ENCODE measurements around the gene PRSS2. TPM values are rescaled to one million over a fixed set of nuclear protein-coding genes. Genes with fewer than 3 reads are reported as not detected.
A peak's percentile ranks its signal among the peaks of the same experiment; 100 is the strongest.
"Not testable (repeated sequence)": the region's sequence is repeated elsewhere in the genome, so short reads cannot be mapped to it uniquely, and the experiment has no call there.

Gene PRSS2
- total RNA-seq, 1 donor from 2014 or later, result not detected

DNA sequence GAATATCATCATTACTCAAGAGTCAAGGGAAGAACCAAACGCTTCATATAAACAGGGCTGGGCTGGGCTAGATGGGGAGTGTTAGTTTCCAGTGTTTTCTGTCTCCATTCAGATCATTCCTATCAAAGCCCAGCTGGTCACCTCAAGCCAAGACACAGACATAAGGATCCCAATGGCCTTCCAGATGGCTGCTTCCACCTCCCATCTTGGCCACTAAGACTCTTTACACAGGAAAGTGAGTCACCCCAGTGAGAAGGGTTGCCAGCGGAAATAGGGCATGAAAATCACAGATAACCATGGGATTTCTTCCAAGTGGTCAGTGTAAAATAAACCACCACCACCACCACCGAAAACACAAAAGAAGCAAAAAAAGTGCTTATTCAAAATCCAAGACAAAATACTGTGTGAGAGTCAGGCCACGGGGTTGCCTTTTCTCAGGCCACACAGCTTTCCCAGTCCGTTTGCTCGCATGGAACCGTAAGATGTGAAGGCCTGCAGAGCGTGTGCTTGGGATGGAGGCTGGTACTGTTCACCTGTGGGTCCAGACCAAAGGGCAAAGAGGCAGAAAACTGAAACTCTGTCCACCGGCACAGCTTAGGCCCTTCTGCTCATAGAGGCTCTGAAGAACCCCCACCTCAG, 5.6 kb downstream of the PRSS2 start:
- Histone ChIP-seq H3K79me2 (ENCODE audit: insufficient read depth, low read length) (no peaks in the 10 kb centered on the region), H3K27me3 (ENCODE audit: insufficient read depth, low read length) (peaks cover 6% of the 10 kb centered on the region), H3K27ac (ENCODE audit: low read depth, low read length) (peak overlapping the region; percentile 59), H3K36me3 (ENCODE audit: insufficient read depth, low read length) (no peaks in the 10 kb centered on the region), H3K4me3 (ENCODE audit: insufficient read depth, low read depth, low read length) (no peak overlapping the region), H4K20me1 (ENCODE audit: insufficient read depth, low read length) (no peaks in the 10 kb centered on the region), H2AFZ (ENCODE audit: low read depth, low read length) (no peak overlapping the region), H3K4me2 (ENCODE audit: low read length) (peak overlapping the region; percentile 66), H3K9ac (ENCODE audit: low read length) (peak overlapping the region; percentile 42), H3K9me3 (ENCODE audit: insufficient read depth, low read depth, low read length) (no peaks in the 10 kb centered on the region), H3K4me1 (ENCODE audit: insufficient read depth, low read length) (peaks cover 12% of the 10 kb centered on the region)
- Mint-ChIP-seq H3K4me3 (ENCODE audit: unreplicated experiment) (no peak overlapping the region), H3K4me1 (ENCODE audit: low read depth, unreplicated experiment) (peaks cover 1% of the 10 kb centered on the region), H3K9me3 (ENCODE audit: unreplicated experiment) (no peaks in the 10 kb centered on the region), H3K27me3 (ENCODE audit: low read depth, unreplicated experiment) (peaks cover 37% of the 10 kb centered on the region), H3K36me3 (ENCODE audit: low read depth, unreplicated experiment) (peaks cover 7% of the 10 kb centered on the region), H3K27ac (ENCODE audit: unreplicated experiment) (no peak overlapping the region)
- TF ChIP-seq, protein P1, sequence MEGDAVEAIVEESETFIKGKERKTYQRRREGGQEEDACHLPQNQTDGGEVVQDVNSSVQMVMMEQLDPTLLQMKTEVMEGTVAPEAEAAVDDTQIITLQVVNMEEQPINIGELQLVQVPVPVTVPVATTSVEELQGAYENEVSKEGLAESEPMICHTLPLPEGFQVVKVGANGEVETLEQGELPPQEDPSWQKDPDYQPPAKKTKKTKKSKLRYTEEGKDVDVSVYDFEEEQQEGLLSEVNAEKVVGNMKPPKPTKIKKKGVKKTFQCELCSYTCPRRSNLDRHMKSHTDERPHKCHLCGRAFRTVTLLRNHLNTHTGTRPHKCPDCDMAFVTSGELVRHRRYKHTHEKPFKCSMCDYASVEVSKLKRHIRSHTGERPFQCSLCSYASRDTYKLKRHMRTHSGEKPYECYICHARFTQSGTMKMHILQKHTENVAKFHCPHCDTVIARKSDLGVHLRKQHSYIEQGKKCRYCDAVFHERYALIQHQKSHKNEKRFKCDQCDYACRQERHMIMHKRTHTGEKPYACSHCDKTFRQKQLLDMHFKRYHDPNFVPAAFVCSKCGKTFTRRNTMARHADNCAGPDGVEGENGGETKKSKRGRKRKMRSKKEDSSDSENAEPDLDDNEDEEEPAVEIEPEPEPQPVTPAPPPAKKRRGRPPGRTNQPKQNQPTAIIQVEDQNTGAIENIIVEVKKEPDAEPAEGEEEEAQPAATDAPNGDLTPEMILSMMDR (IDR thresholded peaks at IDR 0.05; ENCODE audit: insufficient read depth, low read depth, low read length), result no peak
- no peak for FAIRE-seq
- DNase-seq (ENCODE audit: low read depth), result peak; percentile 91

DNA sequence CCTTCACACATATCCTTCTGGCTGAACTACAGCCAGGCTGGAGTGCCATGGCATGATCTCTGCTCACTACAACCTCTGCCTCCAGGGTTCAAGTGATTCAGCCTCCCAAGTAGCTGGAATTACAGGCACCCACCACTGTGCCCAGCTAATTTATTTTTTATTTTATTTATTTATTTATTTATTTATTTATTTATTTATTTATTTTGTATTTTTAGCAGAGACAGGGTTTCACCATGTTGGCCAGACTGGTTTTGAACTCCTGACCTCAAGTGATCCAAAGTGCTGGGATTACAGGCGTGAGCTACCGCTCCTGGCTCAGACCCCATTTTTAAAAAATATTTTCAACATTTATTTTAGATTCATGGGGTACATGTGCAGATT, 6.1 kb downstream of the PRSS2 start:
- H3K27me3 Mint-ChIP-seq (ENCODE audit: low read depth, unreplicated experiment), result peaks cover 34% of the 10 kb centered on the region
- H3K4me1 ChIP-seq (ENCODE audit: insufficient read depth, low read length), result peaks cover 12% of the 10 kb centered on the region
- not testable (repeated sequence) for H3K9me3 Mint-ChIP-seq (ENCODE audit: unreplicated experiment); H3K4me3 Mint-ChIP-seq (ENCODE audit: unreplicated experiment); H3K36me3 ChIP-seq (ENCODE audit: insufficient read depth, low read length); H3K4me1 Mint-ChIP-seq (ENCODE audit: low read depth, unreplicated experiment); H2AFZ ChIP-seq (ENCODE audit: low read depth, low read length); FAIRE-seq; H3K79me2 ChIP-seq (ENCODE audit: insufficient read depth, low read length); H4K20me1 ChIP-seq (ENCODE audit: insufficient read depth, low read length); H3K27me3 ChIP-seq (ENCODE audit: insufficient read depth, low read length); DNase-seq (ENCODE audit: low read depth); H3K4me3 ChIP-seq (ENCODE audit: insufficient read depth, low read depth, low read length); H3K36me3 Mint-ChIP-seq (ENCODE audit: low read depth, unreplicated experiment); H3K27ac Mint-ChIP-seq (ENCODE audit: unreplicated experiment); H3K9me3 ChIP-seq (ENCODE audit: insufficient read depth, low read depth, low read length)
- H3K9ac ChIP-seq (ENCODE audit: low read length), result peak overlapping the region; percentile 42
- H3K4me2 ChIP-seq (ENCODE audit: low read length), result peak overlapping the region; percentile 66
- peak overlapping the region; percentile 59 for H3K27ac ChIP-seq (ENCODE audit: low read depth, low read length)

DNA sequence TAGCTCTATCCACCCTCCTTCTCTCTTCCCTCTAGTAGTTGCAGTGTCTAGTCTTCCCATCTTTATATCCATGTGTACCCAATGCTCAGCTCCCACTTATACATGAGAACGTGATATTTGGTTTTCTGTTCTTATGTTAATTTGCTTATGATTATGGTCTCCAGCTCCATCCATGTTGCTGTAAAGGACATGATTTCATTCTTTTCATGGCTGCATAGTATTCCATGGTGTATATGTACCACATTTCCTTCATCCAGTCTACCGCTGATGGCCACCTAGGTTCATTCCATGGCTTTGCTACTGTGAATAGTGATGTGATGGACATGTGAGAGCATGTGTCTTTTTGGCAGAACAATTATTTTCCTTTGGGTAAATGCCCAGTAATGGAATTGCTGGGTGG, 6.5 kb downstream of the PRSS2 start:
- no peaks in the 10 kb centered on the region for H3K79me2 ChIP-seq (ENCODE audit: insufficient read depth, low read length)
- peaks cover 31% of the 10 kb centered on the region for H3K27me3 Mint-ChIP-seq (ENCODE audit: low read depth, unreplicated experiment)
- H4K20me1 ChIP-seq (ENCODE audit: insufficient read depth, low read length), result no peaks in the 10 kb centered on the region
- no peak overlapping the region for H3K9ac ChIP-seq (ENCODE audit: low read length)
- TF ChIP-seq EZH2 (IDR thresholded peaks at IDR 0.05; ENCODE audit: insufficient read depth, low read length), result no peak
- TF ChIP-seq, protein P1 (IDR thresholded peaks at IDR 0.05; ENCODE audit: insufficient read depth, low read depth, low read length), result no peak
- H3K4me3 Mint-ChIP-seq (ENCODE audit: unreplicated experiment), result no peak overlapping the region
- no peak overlapping the region for H3K27ac Mint-ChIP-seq (ENCODE audit: unreplicated experiment)
- no peaks in the 10 kb centered on the region for H3K9me3 ChIP-seq (ENCODE audit: insufficient read depth, low read depth, low read length)
- H3K4me3 ChIP-seq (ENCODE audit: insufficient read depth, low read depth, low read length), result no peak overlapping the region
- H3K4me1 ChIP-seq (ENCODE audit: insufficient read depth, low read length), result peaks cover 12% of the 10 kb centered on the region
- H3K36me3 Mint-ChIP-seq (ENCODE audit: low read depth, unreplicated experiment), result peaks cover 7% of the 10 kb centered on the region
- H3K4me1 Mint-ChIP-seq (ENCODE audit: low read depth, unreplicated experiment), result peaks cover 1% of the 10 kb centered on the region
- H3K27ac ChIP-seq (ENCODE audit: low read depth, low read length), result no peak overlapping the region
- H2AFZ ChIP-seq (ENCODE audit: low read depth, low read length), result no peak overlapping the region
- peaks cover 5% of the 10 kb centered on the region for H3K27me3 ChIP-seq (ENCODE audit: insufficient read depth, low read length)
- DNase-seq (ENCODE audit: low read depth), result no peak
- no peaks in the 10 kb centered on the region for H3K36me3 ChIP-seq (ENCODE audit: insufficient read depth, low read length)
- H3K9me3 Mint-ChIP-seq (ENCODE audit: unreplicated experiment), result no peaks in the 10 kb centered on the region
- no peak for FAIRE-seq
- no peak overlapping the region for H3K4me2 ChIP-seq (ENCODE audit: low read length)

All from astrocyte (in vitro differentiated cells and primary cell).